ENCODE results near the gene EPB41L3.
"Not testable (repeated sequence)": the region's sequence is repeated elsewhere in the genome, so short reads cannot be mapped to it uniquely, and the experiment has no call there.

Gene EPB41L3

GRCh38 chr18:5515011-5515784 lies 28.6 kb downstream of the EPB41L3 start:
- H3K27ac ChIP-seq (ENCODE audit: low read length, poor library complexity, severe bottlenecking): no peak overlapping the region
- H3K27me3 ChIP-seq (ENCODE audit: control insufficient read depth in 1 of 2, insufficient read depth in 1 of 2, low read length in 2 of 2): no peaks in the 10 kb centered on the region
- WGBS: 92% methylated on average over 2 of the region's 3 CpGs
- no peak overlapping the region for H2AK5ac ChIP-seq (ENCODE audit: low read length, severe bottlenecking)
- H2BK5ac ChIP-seq (ENCODE audit: low read depth, low read length, poor library complexity, severe bottlenecking): no peak overlapping the region
- H3K9me3 ChIP-seq (ENCODE audit: control insufficient read depth, low read length): no peaks in the 10 kb centered on the region
- no peak overlapping the region for H2BK15ac ChIP-seq (ENCODE audit: low read depth, poor library complexity, severe bottlenecking)
- H2BK120ac ChIP-seq (ENCODE audit: low read depth, low read length): no peak overlapping the region
- peaks cover 2% of the 10 kb centered on the region for H3K4me1 ChIP-seq (ENCODE audit: control insufficient read depth, insufficient read depth, low read depth, low read length)
- no peak overlapping the region for H3K23ac ChIP-seq (ENCODE audit: low read length in 2 of 2)
- H3K4ac ChIP-seq (ENCODE audit: low read depth in 1 of 2, low read length in 2 of 2): no peak overlapping the region
- DNase-seq: no peak
- H4K8ac ChIP-seq (ENCODE audit: low read length): no peak overlapping the region
- no peak overlapping the region for H2BK12ac ChIP-seq (ENCODE audit: low read length in 2 of 2)
- no peak overlapping the region for H3K14ac ChIP-seq (ENCODE audit: low read length in 2 of 2)
- H2AFZ ChIP-seq (ENCODE audit: low read depth, low read length): no peak overlapping the region
- peak overlapping the region in 1 of 2 experiments; percentile 45 for H3K4me3 ChIP-seq (ENCODE audit: insufficient read depth in 1 of 2, low read depth in 1 of 2, low read length in 2 of 2)
- H3K36me3 ChIP-seq (ENCODE audit: control insufficient read depth in 1 of 2, insufficient read depth in 2 of 2, low read depth in 1 of 2, low read length in 2 of 2): no peaks in the 10 kb centered on the region
- H3K4me2 ChIP-seq (ENCODE audit: low read length, poor library complexity, severe bottlenecking): no peak overlapping the region
- H3K9ac ChIP-seq (ENCODE audit: low read length): peak overlapping the region; percentile 57
- no peak overlapping the region for H3K18ac ChIP-seq (ENCODE audit: low read depth in 1 of 2, low read length in 2 of 2)
- no peak overlapping the region for H4K91ac ChIP-seq (ENCODE audit: low read length)
- H3K79me1 ChIP-seq (replicated peaks; ENCODE audit: low read length, poor library complexity, severe bottlenecking): no peaks in the 10 kb centered on the region

GRCh38 chr18:5513947-5514346 lies 29.9 kb downstream of the EPB41L3 start:
- no peak overlapping the region for H2AK5ac ChIP-seq (ENCODE audit: low read length, severe bottlenecking)
- no peak overlapping the region for H2BK120ac ChIP-seq (ENCODE audit: low read depth, low read length)
- no peak overlapping the region for H3K4me2 ChIP-seq (ENCODE audit: low read length, poor library complexity, severe bottlenecking)
- H2BK12ac ChIP-seq (ENCODE audit: low read length in 2 of 2): no peak overlapping the region
- no peak overlapping the region for H3K23ac ChIP-seq (ENCODE audit: low read length in 2 of 2)
- H3K9me3 ChIP-seq (ENCODE audit: control insufficient read depth, low read length): no peaks in the 10 kb centered on the region
- H3K4me3 ChIP-seq (ENCODE audit: insufficient read depth in 1 of 2, low read depth in 1 of 2, low read length in 2 of 2): no peak overlapping the region
- no peaks in the 10 kb centered on the region for H3K27me3 ChIP-seq (ENCODE audit: control insufficient read depth in 1 of 2, insufficient read depth in 1 of 2, low read length in 2 of 2)
- no peak overlapping the region for H3K18ac ChIP-seq (ENCODE audit: low read depth in 1 of 2, low read length in 2 of 2)
- H2BK15ac ChIP-seq (ENCODE audit: low read depth, poor library complexity, severe bottlenecking): no peak overlapping the region
- H2BK5ac ChIP-seq (ENCODE audit: low read depth, low read length, poor library complexity, severe bottlenecking): no peak overlapping the region
- H3K14ac ChIP-seq (ENCODE audit: low read length in 2 of 2): no peak overlapping the region
- DNase-seq: no peak
- H4K8ac ChIP-seq (ENCODE audit: low read length): no peak overlapping the region
- no peaks in the 10 kb centered on the region for H3K36me3 ChIP-seq (ENCODE audit: control insufficient read depth in 1 of 2, insufficient read depth in 2 of 2, low read depth in 1 of 2, low read length in 2 of 2)
- H4K91ac ChIP-seq (ENCODE audit: low read length): no peak overlapping the region
- H3K79me1 ChIP-seq (replicated peaks; ENCODE audit: low read length, poor library complexity, severe bottlenecking): no peaks in the 10 kb centered on the region
- H3K27ac ChIP-seq (ENCODE audit: low read length, poor library complexity, severe bottlenecking): no peak overlapping the region
- no peak overlapping the region for H2AFZ ChIP-seq (ENCODE audit: low read depth, low read length)
- H3K4ac ChIP-seq (ENCODE audit: low read depth in 1 of 2, low read length in 2 of 2): no peak overlapping the region
- H3K4me1 ChIP-seq (ENCODE audit: control insufficient read depth, insufficient read depth, low read depth, low read length): peaks cover 2% of the 10 kb centered on the region
- no CpG with 5 or more reads among the region's 1 CpG for WGBS
- no peak overlapping the region for H3K9ac ChIP-seq (ENCODE audit: low read length)

- no peak overlapping the region for H3K14ac ChIP-seq (ENCODE audit: low read length in 2 of 2)
- no peak overlapping the region for H3K4me3 ChIP-seq (ENCODE audit: insufficient read depth in 1 of 2, low read depth in 1 of 2, low read length in 2 of 2)
- H2AK5ac ChIP-seq (ENCODE audit: low read length, severe bottlenecking): no peak overlapping the region
- H2BK5ac ChIP-seq (ENCODE audit: low read depth, low read length, poor library complexity, severe bottlenecking): no peak overlapping the region
- H3K9me3 ChIP-seq (ENCODE audit: control insufficient read depth, low read length): no peaks in the 10 kb centered on the region
- H3K27me3 ChIP-seq (ENCODE audit: control insufficient read depth in 1 of 2, insufficient read depth in 1 of 2, low read length in 2 of 2): no peaks in the 10 kb centered on the region
- no peak overlapping the region for H4K91ac ChIP-seq (ENCODE audit: low read length)
- H3K4me2 ChIP-seq (ENCODE audit: low read length, poor library complexity, severe bottlenecking): no peak overlapping the region
- H3K36me3 ChIP-seq (ENCODE audit: control insufficient read depth in 1 of 2, insufficient read depth in 2 of 2, low read depth in 1 of 2, low read length in 2 of 2): no peaks in the 10 kb centered on the region
- H3K4ac ChIP-seq (ENCODE audit: low read depth in 1 of 2, low read length in 2 of 2): no peak overlapping the region
- H2BK12ac ChIP-seq (ENCODE audit: low read length in 2 of 2): no peak overlapping the region
- no peak overlapping the region for H2AFZ ChIP-seq (ENCODE audit: low read depth, low read length)
- no peaks in the 10 kb centered on the region for H3K79me1 ChIP-seq (replicated peaks; ENCODE audit: low read length, poor library complexity, severe bottlenecking)
- no peak overlapping the region for H3K27ac ChIP-seq (ENCODE audit: low read length, poor library complexity, severe bottlenecking)
- H3K23ac ChIP-seq (ENCODE audit: low read length in 2 of 2): no peak overlapping the region
- no peak for DNase-seq
- H4K8ac ChIP-seq (ENCODE audit: low read length): no peak overlapping the region
- no peak overlapping the region for H2BK15ac ChIP-seq (ENCODE audit: low read depth, poor library complexity, severe bottlenecking)
- H2BK120ac ChIP-seq (ENCODE audit: low read depth, low read length): no peak overlapping the region
- no peak overlapping the region for H3K9ac ChIP-seq (ENCODE audit: low read length)
- peaks cover 2% of the 10 kb centered on the region for H3K4me1 ChIP-seq (ENCODE audit: control insufficient read depth, insufficient read depth, low read depth, low read length)
- no peak overlapping the region for H3K18ac ChIP-seq (ENCODE audit: low read depth in 1 of 2, low read length in 2 of 2)
- WGBS: 83% methylated on average over 4 of the region's 4 CpGs
These were observed 31.6 kb downstream of the EPB41L3 start for GRCh38 chr18:5512176-5512575.

- not testable (repeated sequence) for H2AFZ ChIP-seq (ENCODE audit: low read depth, low read length); H3K14ac ChIP-seq (ENCODE audit: low read length in 2 of 2); DNase-seq; H3K79me1 ChIP-seq (replicated peaks; ENCODE audit: low read length, poor library complexity, severe bottlenecking); H3K36me3 ChIP-seq (ENCODE audit: control insufficient read depth in 1 of 2, insufficient read depth in 2 of 2, low read depth in 1 of 2, low read length in 2 of 2); H4K91ac ChIP-seq (ENCODE audit: low read length); H3K9ac ChIP-seq (ENCODE audit: low read length); H2BK120ac ChIP-seq (ENCODE audit: low read depth, low read length); H3K18ac ChIP-seq (ENCODE audit: low read depth in 1 of 2, low read length in 2 of 2); H3K27me3 ChIP-seq (ENCODE audit: control insufficient read depth in 1 of 2, insufficient read depth in 1 of 2, low read length in 2 of 2); H3K4me2 ChIP-seq (ENCODE audit: low read length, poor library complexity, severe bottlenecking); H3K4me1 ChIP-seq (ENCODE audit: control insufficient read depth, insufficient read depth, low read depth, low read length); H2BK5ac ChIP-seq (ENCODE audit: low read depth, low read length, poor library complexity, severe bottlenecking); H3K27ac ChIP-seq (ENCODE audit: low read length, poor library complexity, severe bottlenecking); H3K4ac ChIP-seq (ENCODE audit: low read depth in 1 of 2, low read length in 2 of 2); H3K23ac ChIP-seq (ENCODE audit: low read length in 2 of 2); H3K9me3 ChIP-seq (ENCODE audit: control insufficient read depth, low read length); H2BK12ac ChIP-seq (ENCODE audit: low read length in 2 of 2); H3K4me3 ChIP-seq (ENCODE audit: insufficient read depth in 1 of 2, low read depth in 1 of 2, low read length in 2 of 2); H2AK5ac ChIP-seq (ENCODE audit: low read length, severe bottlenecking); H4K8ac ChIP-seq (ENCODE audit: low read length); H2BK15ac ChIP-seq (ENCODE audit: low read depth, poor library complexity, severe bottlenecking)
- 65% methylated on average over 3 of the region's 4 CpGs for WGBS
These were observed 32.3 kb downstream of the EPB41L3 start for GRCh38 chr18:5511541-5511940.

Measured in mesenchymal stem cell (in vitro differentiated cells and primary cell).